Islet precursor cell (in vitro differentiated cells): Measurements from ENCODE around the gene MLH1.
A peak's percentile ranks its signal among the peaks of the same experiment; 100 is the strongest.
"Not testable (repeated sequence)": the region's sequence is repeated elsewhere in the genome, so short reads cannot be mapped to it uniquely, and the experiment has no call there.

ENCODE experiments used
- DNase-seq: peaks from one replicate; pipeline ENCODE4 v3.0.0-alpha.2; 2018

The MLH1 gene

GRCh38 chr3:37040231-37040630, 46.9 kb downstream of the MLH1 start:
- no peak for DNase-seq

DNA sequence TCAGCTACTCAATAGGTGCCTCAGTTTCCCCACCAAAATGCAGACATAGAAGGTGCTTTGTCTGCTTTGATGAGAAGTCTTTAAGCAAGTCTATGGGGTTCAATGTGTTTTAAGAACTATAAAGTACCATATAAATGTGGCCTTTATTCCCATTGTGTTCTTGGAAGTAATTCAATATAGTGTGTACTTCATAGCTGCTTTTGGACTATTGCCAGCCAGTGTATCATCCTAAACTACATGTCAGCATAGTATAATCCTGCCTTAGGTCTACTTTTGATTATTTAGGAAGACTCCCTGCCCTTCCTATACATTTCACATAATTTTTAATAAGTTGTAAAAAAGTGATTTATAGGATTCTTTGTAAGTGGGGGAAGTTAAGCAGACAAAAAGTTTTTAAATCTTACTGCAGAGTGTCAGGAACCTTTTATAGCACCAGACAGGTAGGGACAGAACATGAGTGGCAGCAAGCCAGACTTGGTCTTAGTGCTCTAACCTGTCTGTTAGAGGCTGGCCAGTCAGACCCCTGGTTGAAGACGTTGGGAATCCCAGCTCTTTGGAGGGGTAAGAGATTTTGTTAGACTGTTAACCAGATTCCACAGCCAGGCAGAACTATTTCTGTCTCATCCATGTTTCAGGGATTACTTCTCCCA, 48.4 kb downstream of the MLH1 start:
- DNase-seq, result no peak

GRCh38 chr3:37042712-37043111, 49.4 kb downstream of the MLH1 start:
- DNase-seq, result not testable (repeated sequence)

DNA sequence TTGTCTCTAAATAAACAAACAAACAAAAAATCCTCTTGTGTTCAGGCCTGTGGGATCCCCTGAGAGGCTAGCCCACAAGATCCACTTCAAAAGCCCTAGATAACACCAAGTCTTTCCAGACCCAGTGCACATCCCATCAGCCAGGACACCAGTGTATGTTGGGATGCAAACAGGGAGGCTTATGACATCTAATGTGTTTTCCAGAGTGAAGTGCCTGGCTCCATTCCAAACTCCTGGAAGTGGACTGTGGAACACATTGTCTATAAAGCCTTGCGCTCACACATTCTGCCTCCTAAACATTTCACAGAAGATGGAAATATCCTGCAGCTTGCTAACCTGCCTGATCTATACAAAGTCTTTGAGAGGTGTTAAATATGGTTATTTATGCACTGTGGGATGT, 57.0 kb downstream of the MLH1 start:
- DNase-seq, result peak; percentile 58

GRCh38 chr3:37052860-37053259, 59.5 kb downstream of the MLH1 start:
- no peak for DNase-seq

DNA sequence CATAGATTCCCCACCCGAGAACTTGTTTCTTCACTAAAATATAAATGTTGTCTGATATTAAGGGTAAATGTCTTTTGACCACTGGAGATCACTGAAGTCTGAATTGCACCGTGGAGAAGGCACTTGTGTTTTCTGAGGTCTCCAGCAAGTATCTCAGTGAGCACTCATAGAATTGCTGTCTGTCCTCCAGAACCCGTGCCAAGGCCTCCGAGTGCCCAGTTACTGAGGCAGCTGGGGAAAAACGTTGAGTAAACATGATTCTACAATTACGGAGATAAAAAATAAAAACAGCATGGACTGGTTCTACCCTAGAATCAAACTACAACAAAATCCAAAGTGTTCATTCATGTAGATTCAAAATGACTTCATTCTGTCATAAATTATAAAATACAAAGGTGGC, 60.0 kb downstream of the MLH1 start:
- DNase-seq, result no peak

GRCh38 chr3:37053753-37054152, 60.4 kb downstream of the MLH1 start:
- no peak for DNase-seq

- DNase-seq, result no peak
Measured at GRCh38 chr3:37054370-37054769, 61.1 kb downstream of the MLH1 start.

GRCh38 chr3:37055077-37055476, 61.8 kb downstream of the MLH1 start:
- DNase-seq, result not testable (repeated sequence)

DNA sequence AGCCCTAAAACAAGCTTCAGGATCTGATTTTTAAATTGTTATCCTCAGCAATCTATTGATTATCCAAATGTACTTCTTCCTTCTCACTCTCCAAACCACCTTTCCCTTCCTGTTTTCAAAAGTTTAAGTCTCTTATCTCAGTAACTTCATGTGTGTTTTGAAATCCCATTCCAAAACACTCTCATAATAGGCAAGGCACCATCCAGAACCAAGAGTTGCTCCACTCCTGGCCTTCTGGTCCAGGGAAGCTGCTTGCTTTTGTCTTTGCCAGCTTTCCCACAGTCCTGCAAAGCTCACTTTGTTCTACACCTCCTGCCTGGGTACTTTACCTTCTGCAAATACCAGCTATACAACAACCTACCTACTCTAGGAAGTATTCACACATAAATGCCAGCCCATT, 63.5 kb downstream of the MLH1 start:
- no peak for DNase-seq

DNA sequence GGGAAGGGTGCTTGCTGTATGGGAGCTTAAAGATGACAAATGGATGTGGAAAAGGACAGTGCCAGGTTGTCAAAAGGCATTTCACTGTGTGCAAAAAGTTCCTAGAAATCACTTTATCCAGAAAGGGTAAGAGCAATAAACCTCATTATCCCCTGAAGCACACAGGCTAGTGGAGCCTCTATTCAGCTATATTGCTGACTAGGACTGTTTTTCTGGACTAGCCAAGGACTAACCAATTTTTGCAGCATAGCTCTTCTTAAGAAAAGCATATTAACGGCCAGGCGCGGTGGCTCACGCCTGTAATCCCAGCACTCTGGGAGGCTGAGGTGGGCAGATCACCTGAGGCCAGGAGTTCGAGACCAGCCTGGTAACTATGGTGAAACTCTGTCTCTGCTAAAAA, 64.8 kb downstream of the MLH1 start:
- no peak for DNase-seq

GRCh38 chr3:37064747-37065146, 71.4 kb downstream of the MLH1 start:
- DNase-seq, result no peak

- DNase-seq, result no peak
Measured at GRCh38 chr3:37067577-37067976, 74.3 kb downstream of the MLH1 start.

GRCh38 chr3:37068031-37068430, 74.7 kb downstream of the MLH1 start:
- DNase-seq, result no peak

- no peak for DNase-seq
Measured at GRCh38 chr3:37071921-37072320, 78.6 kb downstream of the MLH1 start.

DNA sequence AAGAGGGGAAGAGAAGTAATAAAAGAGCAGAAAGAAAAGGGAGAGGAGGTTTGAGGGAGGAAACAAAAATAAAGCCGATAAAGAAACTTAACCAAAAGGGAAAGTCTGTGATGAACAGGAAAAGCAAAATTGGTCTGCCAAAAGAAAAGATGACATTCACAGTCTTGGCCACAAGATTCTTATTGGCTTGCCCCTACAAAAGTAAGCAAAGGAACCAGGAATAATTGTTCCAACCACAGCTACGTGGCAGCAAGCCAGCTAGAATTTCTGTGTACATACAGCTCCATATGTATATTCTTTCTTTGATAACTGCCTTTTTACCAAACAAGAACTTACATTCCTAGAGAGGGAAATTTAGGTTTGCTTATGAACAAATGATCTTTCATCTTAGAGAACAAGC, 79.6 kb downstream of the MLH1 start:
- DNase-seq, result no peak

DNA sequence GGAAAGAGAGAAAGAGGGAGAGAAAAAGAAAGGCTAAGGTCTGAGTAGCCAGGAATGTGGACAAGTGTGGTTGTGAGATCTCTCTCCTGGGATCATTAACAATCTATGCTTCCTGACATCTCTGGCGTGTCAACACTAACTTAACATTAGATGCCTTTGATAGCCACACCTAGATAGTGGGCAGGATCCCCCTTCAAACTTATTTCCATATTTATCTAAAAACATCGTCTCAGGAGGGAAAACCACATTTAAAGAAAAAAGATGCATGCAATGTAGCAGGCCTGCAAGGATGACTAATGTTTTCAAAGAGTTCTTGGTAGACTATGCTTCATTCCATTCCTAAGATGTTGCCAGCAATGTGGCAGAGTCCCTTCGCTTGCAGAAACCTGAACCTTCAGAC, 80.9 kb downstream of the MLH1 start:
- DNase-seq, result no peak

GRCh38 chr3:37075955-37076354, 82.6 kb downstream of the MLH1 start:
- no peak for DNase-seq

DNA sequence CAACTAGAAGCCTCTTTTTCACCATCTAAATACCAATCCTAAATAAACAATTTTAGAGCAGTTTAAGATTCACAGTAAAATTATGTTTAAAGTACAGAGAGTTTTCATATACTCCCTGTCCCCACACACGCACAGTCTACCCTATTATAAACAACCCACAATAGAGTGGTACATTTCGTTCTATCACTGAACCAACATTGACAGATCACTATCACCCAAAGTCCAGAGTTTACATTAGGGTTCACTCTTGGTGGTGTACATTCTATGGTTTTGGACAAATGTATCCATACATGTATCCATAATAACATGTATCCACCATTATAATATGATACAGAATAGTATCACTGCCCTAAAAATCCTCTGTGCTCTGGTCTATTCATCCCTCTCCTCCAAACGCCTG, 89.0 kb downstream of the MLH1 start:
- no peak for DNase-seq

DNA sequence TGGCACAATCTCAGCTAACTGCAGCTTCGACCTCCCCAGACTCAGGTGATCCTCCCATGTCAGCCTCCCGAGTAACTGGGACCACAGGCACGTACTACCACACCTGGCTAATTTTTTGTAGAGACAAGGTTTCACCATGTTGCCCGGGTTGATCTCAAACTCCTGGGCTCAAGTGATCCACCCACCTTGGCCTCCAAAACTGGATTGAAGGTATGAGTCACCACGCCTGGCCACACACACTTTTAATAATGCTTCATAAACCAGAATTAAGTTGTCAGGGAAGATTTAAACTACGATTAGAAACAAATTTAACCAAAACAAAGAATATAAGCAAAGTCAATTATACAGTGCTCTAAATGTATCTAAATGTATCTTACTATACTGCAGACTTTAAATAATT, 93.6 kb downstream of the MLH1 start:
- DNase-seq, result no peak

GRCh38 chr3:37087870-37088269, 94.6 kb downstream of the MLH1 start:
- DNase-seq, result no peak

- DNase-seq, result no peak
Measured at GRCh38 chr3:37092484-37092883, 99.2 kb downstream of the MLH1 start.

- DNase-seq, result no peak
Measured at GRCh38 chr3:37093481-37093880, 100.2 kb downstream of the MLH1 start.

GRCh38 chr3:37094636-37095035, 101.3 kb downstream of the MLH1 start:
- no peak for DNase-seq

DNA sequence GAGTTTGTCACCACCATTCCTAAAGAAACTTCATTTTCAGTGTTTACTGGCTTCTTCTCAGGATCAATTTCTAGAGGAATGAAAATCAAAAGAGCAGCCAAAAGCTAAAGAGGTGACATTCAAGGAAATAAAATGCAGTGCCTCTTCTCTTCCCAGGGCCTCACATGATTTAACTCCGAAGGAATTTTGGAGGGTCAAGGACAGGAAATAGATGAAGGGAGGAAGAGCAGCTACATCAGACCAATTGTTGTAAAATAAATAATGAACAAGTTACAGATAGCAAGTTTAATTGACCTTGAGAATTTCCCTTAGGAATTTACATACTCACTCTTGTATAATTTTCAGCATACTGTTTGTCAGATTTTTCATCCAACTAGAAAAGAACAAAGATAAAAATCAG, 103.0 kb downstream of the MLH1 start:
- DNase-seq, result no peak

DNA sequence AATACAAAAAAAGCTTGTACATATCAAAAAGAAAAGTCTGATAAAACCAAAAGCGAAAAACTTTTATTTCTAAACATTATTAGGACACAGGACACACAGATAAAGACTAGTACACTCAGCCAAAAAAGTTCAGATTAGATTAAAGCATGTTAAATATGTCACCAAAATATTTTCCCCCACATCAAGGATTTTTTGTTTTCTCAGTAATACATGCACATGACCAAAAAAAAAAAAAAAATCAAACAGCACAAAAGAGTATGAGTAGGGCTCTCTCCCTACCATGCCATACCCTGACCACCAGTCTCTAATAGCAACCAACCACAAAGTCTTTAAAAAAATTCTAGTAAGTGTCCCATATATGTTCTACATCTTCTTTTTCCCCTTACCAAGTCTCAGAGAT, 103.7 kb downstream of the MLH1 start:
- no peak for DNase-seq
